H9 (cell line): ENCODE results near the gene MMAA. TPM values are rescaled to one million over a fixed set of nuclear protein-coding genes. Genes with fewer than 3 reads are reported as not detected.

Experiments
- DNase-seq: peaks from one replicate; pipeline ENCODE4 v3.0.0-alpha.2; 2017
- H2AFZ ChIP-seq: one replicate; pipeline ENCODE4 v1.6.1; 2013; ENCODE audit warnings: mild to moderate bottlenecking, low read length, control low read depth, moderate library complexity
- H2AK5ac ChIP-seq: 2 replicates; pipeline ENCODE4 v1.6.1; 2013; ENCODE audit warnings: low read length, control low read depth, mixed read lengths; ENCODE audit not compliant: insufficient read length
- H2BK120ac ChIP-seq: one replicate; pipeline ENCODE4 v1.6.1; 2013; ENCODE audit warnings: low read depth, mild to moderate bottlenecking, low read length, control low read depth, inconsistent platforms; ENCODE audit not compliant: poor library complexity, severe bottlenecking
- H2BK12ac ChIP-seq: 2 replicates; pipeline ENCODE4 v1.6.1; 2013; ENCODE audit warnings: low read length, control low read depth, mixed read lengths, low read depth; ENCODE audit not compliant: insufficient read length
- H2BK15ac ChIP-seq: 2 replicates; pipeline ENCODE4 v1.6.1; 2013; ENCODE audit warnings: low read depth, low read length, control low read depth
- H2BK20ac ChIP-seq: one replicate; pipeline ENCODE4 v1.6.1; 2013; ENCODE audit warnings: low read depth, mild to moderate bottlenecking, low read length, control low read depth, inconsistent platforms; ENCODE audit not compliant: poor library complexity, severe bottlenecking
- H2BK5ac ChIP-seq: 2 replicates; pipeline ENCODE4 v1.6.1; 2013; ENCODE audit warnings: low read length, control low read depth, mixed read lengths; ENCODE audit not compliant: insufficient read length
- H3K14ac ChIP-seq: 2 replicates; pipeline ENCODE4 v1.6.1; 2013; ENCODE audit warnings: low read length, control low read depth; ENCODE audit not compliant: insufficient read depth
- H3K18ac ChIP-seq: 2 replicates; pipeline ENCODE4 v1.6.1; 2013; ENCODE audit warnings: low read depth, mild to moderate bottlenecking, mixed read lengths, low read length, control low read depth; ENCODE audit not compliant: insufficient read length
- H3K23ac ChIP-seq: 2 replicates; pipeline ENCODE4 v1.6.1; 2013; ENCODE audit warnings: low read length, control low read depth, mixed read lengths, low read depth; ENCODE audit not compliant: insufficient read length
- H3K23me2 ChIP-seq: 2 replicates; pipeline ENCODE4 v1.6.1; 2013; ENCODE audit warnings: low read depth, mild to moderate bottlenecking, mixed read lengths, low read length, control low read depth; ENCODE audit not compliant: insufficient read length, poor library complexity, severe bottlenecking
- H3K27ac ChIP-seq: 2 replicates; pipeline ENCODE4 v1.5.1; 2013; ENCODE audit warnings: low read length, control low read depth, mixed read lengths, low read depth; ENCODE audit not compliant: insufficient read length
- H3K27me3 ChIP-seq: 2 replicates; pipeline ENCODE4 v1.6.1; 2013; ENCODE audit warnings: low read length, control low read depth, inconsistent platforms; ENCODE audit not compliant: insufficient read depth
- H3K4ac ChIP-seq: 2 replicates; pipeline ENCODE4 v1.6.1; 2013; ENCODE audit warnings: low read depth, mild to moderate bottlenecking, control low read depth, inconsistent platforms, low read length, moderate library complexity
- H3K4me1 ChIP-seq: 2 replicates; pipeline ENCODE4 v1.6.1; 2013; ENCODE audit warnings: low read length, control low read depth, inconsistent platforms; ENCODE audit not compliant: insufficient read depth
- H3K4me2 ChIP-seq: 2 replicates; pipeline ENCODE4 v1.6.1; 2013; ENCODE audit warnings: low read length, control low read depth, mixed read lengths; ENCODE audit not compliant: insufficient read length, insufficient read depth
- H3K56ac ChIP-seq: 2 replicates; pipeline ENCODE4 v1.6.1; 2013; ENCODE audit warnings: low read depth, mild to moderate bottlenecking, mixed read lengths, low read length, control low read depth; ENCODE audit not compliant: insufficient read length
- H3K79me1 ChIP-seq: 2 replicates; pipeline ENCODE4 v1.6.1; 2013; ENCODE audit warnings: low read depth, mild to moderate bottlenecking, moderate library complexity, low read length, control low read depth, inconsistent platforms; ENCODE audit not compliant: insufficient read depth, poor library complexity, severe bottlenecking
- H3K79me2 ChIP-seq: 2 replicates; pipeline ENCODE4 v1.6.1; 2013; ENCODE audit warnings: low read length, control low read depth, inconsistent platforms; ENCODE audit not compliant: insufficient read depth
- H3K9ac ChIP-seq: 2 replicates; pipeline ENCODE4 v1.6.1; 2013; ENCODE audit warnings: low read length, control low read depth, mixed read lengths; ENCODE audit not compliant: insufficient read length; ENCODE audit errors: extremely low read depth
- H3K9me3 ChIP-seq: one replicate; pipeline ENCODE4 v1.6.1; 2013; ENCODE audit warnings: low read depth, low read length, inconsistent platforms; ENCODE audit not compliant: control insufficient read depth
- H3T11ph ChIP-seq: one replicate; pipeline ENCODE4 v1.6.1; 2013; ENCODE audit warnings: mild to moderate bottlenecking, low read length, control low read depth, inconsistent platforms
- H4K20me1 ChIP-seq: one replicate; pipeline ENCODE4 v1.6.1; 2013; ENCODE audit not compliant: control insufficient read depth, insufficient read length, insufficient read depth
- H4K5ac ChIP-seq: 2 replicates; pipeline ENCODE4 v1.6.1; 2013; ENCODE audit warnings: low read depth, mild to moderate bottlenecking, mixed read lengths, low read length, control low read depth; ENCODE audit not compliant: insufficient read length
- H4K8ac ChIP-seq: replicated peaks from 2 replicates; pipeline ENCODE4 v1.6.1; 2013; ENCODE audit warnings: low read length, control low read depth, mixed read lengths, low read depth; ENCODE audit not compliant: insufficient read length
- H4K91ac ChIP-seq: 2 replicates; pipeline ENCODE4 v1.6.1; 2013; ENCODE audit warnings: low read depth, mild to moderate bottlenecking, moderate library complexity, mixed read lengths, low read length, control low read depth; ENCODE audit not compliant: insufficient read length
- H3K27ac Mint-ChIP-seq, 3 experiments: 2 replicates in 2 of 3; 3 replicates in 1 of 3; pipeline ENCODE4 v1.8.0; 2020 to 2021; ENCODE audit warnings: mixed read lengths in 3 of 3, mild to moderate bottlenecking in 1 of 3, moderate library complexity in 1 of 3
- H3K27me3 Mint-ChIP-seq: 2 replicates; pipeline ENCODE4 v1.8.0; 2021; ENCODE audit warnings: low read depth, mild to moderate bottlenecking, moderate library complexity, mixed read lengths
- H3K36me3 Mint-ChIP-seq, 3 experiments: 2 replicates in 2 of 3; 3 replicates in 1 of 3; pipeline ENCODE4 v1.8.0; 2020 to 2021; ENCODE audit warnings: low read depth in 3 of 3, mixed read lengths in 3 of 3; ENCODE audit not compliant: insufficient read depth in 1 of 3
- H3K4me1 Mint-ChIP-seq, 2 experiments: 2 replicates each; pipeline ENCODE4 v1.8.0; 2020; ENCODE audit warnings: mixed read lengths in 2 of 2
- H3K4me3 Mint-ChIP-seq, 2 experiments: 2 replicates in 1 of 2; 3 replicates in 1 of 2; pipeline ENCODE4 v1.8.0; 2020 to 2021; ENCODE audit warnings: mild to moderate bottlenecking in 2 of 2, mixed read lengths in 2 of 2, moderate library complexity in 1 of 2
- H3K9me3 Mint-ChIP-seq, 2 experiments: 2 replicates in 1 of 2; 3 replicates in 1 of 2; pipeline ENCODE4 v1.8.0; 2020; ENCODE audit warnings: mild to moderate bottlenecking in 2 of 2, mixed read lengths in 2 of 2, moderate library complexity in 1 of 2
- WGBS: extraction: QIAGEN DNeasy Blood & Tissue Kit; methylation state at CpG from one replicate; pipeline ENCODE4 v1.1.7; 2013; ENCODE audit warnings: missing lambda C conversion rate, low lambda C conversion rate, mixed read lengths; ENCODE audit not compliant: insufficient read length; ENCODE audit errors: extremely low coverage; 5-methylcytosine and 5-hydroxymethylcytosine counted together
- total RNA-seq: library from RNA; stranded (reverse); gene quantifications from 2 replicates; pipeline ENCODE4 v1.2.1, GENCODE V29; 2021
- TF ChIP-seq, protein P1 (sequence below): fragments of 200-600 bp; sonication (generic); conservative IDR thresholded peaks from 3 replicates; pipeline ENCODE4 v1.8.0; 2021; ENCODE audit warnings: antibody characterized with exemption, mild to moderate bottlenecking

Gene MMAA
- total RNA-seq, 1 experiment from 2014 or later = 3.0 TPM

DNA sequence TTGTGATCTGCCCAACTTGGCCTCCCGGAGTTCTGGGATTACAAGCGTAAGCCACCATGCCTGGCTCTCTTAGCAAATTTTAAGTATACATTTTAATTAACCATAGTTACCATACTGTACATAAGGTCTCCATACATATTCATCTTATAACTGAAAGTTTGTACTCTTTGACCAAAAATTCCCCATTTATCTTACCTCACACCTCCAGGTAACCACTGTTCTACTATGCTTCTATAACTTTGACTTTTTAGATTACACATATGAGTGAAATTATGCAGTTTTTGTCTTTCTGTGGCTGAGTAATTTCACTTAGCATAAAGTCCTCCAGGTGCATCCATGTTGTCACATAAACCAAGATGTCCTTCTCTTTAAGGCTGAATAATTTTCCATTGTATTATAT lies 78.1 kb downstream of the MMAA start:
- no peaks in the 10 kb centered on the region for H3K9me3 ChIP-seq
- no peaks in the 10 kb centered on the region for H4K20me1 ChIP-seq
- H3K4ac ChIP-seq = no peak overlapping the region
- H3K27ac ChIP-seq = no peak overlapping the region
- no peak overlapping the region for H4K91ac ChIP-seq
- no peak overlapping the region for H4K8ac ChIP-seq
- no peaks in the 10 kb centered on the region for H3K23me2 ChIP-seq
- H3K14ac ChIP-seq = no peak overlapping the region
- H3K18ac ChIP-seq = no peak overlapping the region
- Mint-ChIP-seq H3K4me3 (no peak overlapping the region), H3K36me3 (peaks cover 17 to 30% (median 30%) of the 10 kb centered on the region in 3 experiments), H3K4me1 (peaks cover 14 to 37% of the 10 kb centered on the region in 2 experiments), H3K9me3 (peaks cover 26 to 41% of the 10 kb centered on the region in 2 experiments), H3K27me3 (no peaks in the 10 kb centered on the region), H3K27ac (no peak overlapping the region)
- H2BK5ac ChIP-seq = no peak overlapping the region
- H2BK120ac ChIP-seq = no peak overlapping the region
- H3K4me1 ChIP-seq = no peaks in the 10 kb centered on the region
- WGBS = no CpG with 5 or more reads among the region's 2 CpGs
- no peak overlapping the region for H3K9ac ChIP-seq
- H3K79me1 ChIP-seq = no peaks in the 10 kb centered on the region
- H2AK5ac ChIP-seq = no peak overlapping the region
- H3K56ac ChIP-seq = no peak overlapping the region
- H3K27me3 ChIP-seq = no peaks in the 10 kb centered on the region
- no peak overlapping the region for H3K23ac ChIP-seq
- no peak overlapping the region for H2BK12ac ChIP-seq
- H3K4me2 ChIP-seq = no peak overlapping the region
- TF ChIP-seq, protein P1, sequence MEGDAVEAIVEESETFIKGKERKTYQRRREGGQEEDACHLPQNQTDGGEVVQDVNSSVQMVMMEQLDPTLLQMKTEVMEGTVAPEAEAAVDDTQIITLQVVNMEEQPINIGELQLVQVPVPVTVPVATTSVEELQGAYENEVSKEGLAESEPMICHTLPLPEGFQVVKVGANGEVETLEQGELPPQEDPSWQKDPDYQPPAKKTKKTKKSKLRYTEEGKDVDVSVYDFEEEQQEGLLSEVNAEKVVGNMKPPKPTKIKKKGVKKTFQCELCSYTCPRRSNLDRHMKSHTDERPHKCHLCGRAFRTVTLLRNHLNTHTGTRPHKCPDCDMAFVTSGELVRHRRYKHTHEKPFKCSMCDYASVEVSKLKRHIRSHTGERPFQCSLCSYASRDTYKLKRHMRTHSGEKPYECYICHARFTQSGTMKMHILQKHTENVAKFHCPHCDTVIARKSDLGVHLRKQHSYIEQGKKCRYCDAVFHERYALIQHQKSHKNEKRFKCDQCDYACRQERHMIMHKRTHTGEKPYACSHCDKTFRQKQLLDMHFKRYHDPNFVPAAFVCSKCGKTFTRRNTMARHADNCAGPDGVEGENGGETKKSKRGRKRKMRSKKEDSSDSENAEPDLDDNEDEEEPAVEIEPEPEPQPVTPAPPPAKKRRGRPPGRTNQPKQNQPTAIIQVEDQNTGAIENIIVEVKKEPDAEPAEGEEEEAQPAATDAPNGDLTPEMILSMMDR = no peak
- no peak overlapping the region for H2AFZ ChIP-seq
- H2BK20ac ChIP-seq = no peak overlapping the region
- no peak for DNase-seq
- H3K79me2 ChIP-seq = no peaks in the 10 kb centered on the region
- no peak overlapping the region for H2BK15ac ChIP-seq
- H3T11ph ChIP-seq = no peak overlapping the region
- no peak overlapping the region for H4K5ac ChIP-seq
